Progenitor cell of endocrine pancreas (in vitro differentiated cells): ENCODE measurements around the gene FOXP1. TPM values are rescaled to one million over a fixed set of nuclear protein-coding genes. Genes with fewer than 3 reads are reported as not detected.
A peak's percentile ranks its signal among the peaks of the same experiment; 100 is the strongest.

Source experiments
- DNase-seq: peaks from one replicate; pipeline ENCODE4 v3.0.0; 2021; ENCODE audit warnings: low spot score; ENCODE audit not compliant: unreplicated experiment
- H3K27ac Mint-ChIP-seq: 2 replicates; pipeline ENCODE4 v1.8.0; 2021; ENCODE audit warnings: mild to moderate bottlenecking, moderate library complexity, mixed read lengths
- H3K27me3 Mint-ChIP-seq: 2 replicates; pipeline ENCODE4 v1.8.0; 2021; ENCODE audit warnings: mixed read lengths
- H3K36me3 Mint-ChIP-seq: 2 replicates; pipeline ENCODE4 v1.8.0; 2022; ENCODE audit warnings: mixed read lengths; ENCODE audit not compliant: insufficient read depth
- H3K4me1 Mint-ChIP-seq: 2 replicates; pipeline ENCODE4 v1.8.0; 2021; ENCODE audit warnings: low read depth, mixed read lengths
- H3K4me3 Mint-ChIP-seq: 2 replicates; pipeline ENCODE4 v1.8.0; 2021; ENCODE audit warnings: low read depth, mild to moderate bottlenecking, moderate library complexity, mixed read lengths
- H3K9me3 Mint-ChIP-seq: 2 replicates; pipeline ENCODE4 v1.8.0; 2021; ENCODE audit warnings: low read depth, mixed read lengths
- CTCF ChIP-seq: fragments of 200-600 bp; sonication (generic); IDR thresholded peaks from one replicate; pipeline ENCODE4 v1.5.0; 2021; ENCODE audit warnings: antibody characterized with exemption, mild to moderate bottlenecking; ENCODE audit not compliant: unreplicated experiment
- total RNA-seq: library from RNA; stranded (reverse); gene quantifications from 2 replicates; pipeline ENCODE4 v1.2.1, GENCODE V29; 2021

Gene FOXP1
- total RNA-seq, 1 donor from 2014 or later: 242 TPM

DNA sequence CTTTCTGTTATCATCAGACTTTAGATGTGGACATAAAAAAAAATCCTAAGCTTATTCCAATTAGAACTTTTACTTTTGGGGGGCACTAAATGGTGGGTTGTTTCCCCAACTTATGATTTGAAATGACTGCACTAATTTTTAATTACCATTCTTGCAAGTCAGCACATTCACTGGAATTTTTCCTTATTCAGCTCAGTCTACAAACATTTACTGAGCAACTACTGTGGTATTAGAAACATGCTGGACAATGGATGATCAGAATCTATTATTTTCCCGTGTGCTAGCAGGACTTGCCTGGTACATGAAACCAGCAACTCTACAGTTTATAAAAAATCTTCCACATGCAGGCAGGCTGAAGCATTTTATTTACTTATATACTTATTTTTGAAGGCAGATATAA is 273.6 kb downstream of the FOXP1 start:
- peak overlapping the region; percentile 73 for H3K27ac Mint-ChIP-seq
- no peaks in the 10 kb centered on the region for H3K9me3 Mint-ChIP-seq
- H3K4me3 Mint-ChIP-seq: no peak overlapping the region
- H3K36me3 Mint-ChIP-seq: peaks cover 9% of the 10 kb centered on the region
- peaks cover 43% of the 10 kb centered on the region for H3K4me1 Mint-ChIP-seq
- no peaks in the 10 kb centered on the region for H3K27me3 Mint-ChIP-seq
- DNase-seq: no peak
- TF ChIP-seq CTCF: no peak

GRCh38 chr3:71309342-71309741 is 274.2 kb downstream of the FOXP1 start:
- Mint-ChIP-seq H3K4me3 (no peak overlapping the region), H3K36me3 (peaks cover 9% of the 10 kb centered on the region), H3K27ac (peak overlapping the region; percentile 73), H3K4me1 (peaks cover 44% of the 10 kb centered on the region), H3K27me3 (no peaks in the 10 kb centered on the region), H3K9me3 (no peaks in the 10 kb centered on the region)
- no peak for DNase-seq
- no peak for TF ChIP-seq CTCF

DNA sequence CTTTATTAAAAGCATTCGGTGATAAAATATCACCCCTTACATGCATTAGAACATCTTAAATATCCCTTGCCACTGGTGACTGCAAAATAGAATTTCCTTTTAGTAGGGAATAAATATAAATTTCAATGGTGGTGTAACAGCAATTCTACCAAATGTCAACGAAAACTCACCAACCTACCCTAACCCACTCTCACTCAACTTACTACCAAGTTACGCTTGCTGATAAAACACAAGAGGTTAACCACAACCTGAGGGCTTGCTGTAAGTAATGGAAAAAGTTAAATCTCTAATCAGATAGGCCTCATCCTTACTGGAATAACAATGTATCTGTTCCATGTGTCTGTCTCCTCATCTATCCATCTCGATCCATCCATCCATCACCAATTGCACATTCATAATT is 274.7 kb downstream of the FOXP1 start:
- H3K4me1 Mint-ChIP-seq: peaks cover 49% of the 10 kb centered on the region
- peaks cover 9% of the 10 kb centered on the region for H3K36me3 Mint-ChIP-seq
- no peak for DNase-seq
- TF ChIP-seq CTCF: no peak
- no peaks in the 10 kb centered on the region for H3K27me3 Mint-ChIP-seq
- H3K9me3 Mint-ChIP-seq: no peaks in the 10 kb centered on the region
- no peak overlapping the region for H3K27ac Mint-ChIP-seq
- H3K4me3 Mint-ChIP-seq: no peak overlapping the region

- Mint-ChIP-seq H3K36me3 (peaks cover 9% of the 10 kb centered on the region), H3K27ac (peak overlapping the region; percentile 76), H3K4me3 (no peak overlapping the region), H3K4me1 (peaks cover 55% of the 10 kb centered on the region), H3K9me3 (no peaks in the 10 kb centered on the region), H3K27me3 (no peaks in the 10 kb centered on the region)
- TF ChIP-seq CTCF: no peak
- DNase-seq: no peak
Observed at GRCh38 chr3:71307991-71308697, 275.4 kb downstream of the FOXP1 start.

DNA sequence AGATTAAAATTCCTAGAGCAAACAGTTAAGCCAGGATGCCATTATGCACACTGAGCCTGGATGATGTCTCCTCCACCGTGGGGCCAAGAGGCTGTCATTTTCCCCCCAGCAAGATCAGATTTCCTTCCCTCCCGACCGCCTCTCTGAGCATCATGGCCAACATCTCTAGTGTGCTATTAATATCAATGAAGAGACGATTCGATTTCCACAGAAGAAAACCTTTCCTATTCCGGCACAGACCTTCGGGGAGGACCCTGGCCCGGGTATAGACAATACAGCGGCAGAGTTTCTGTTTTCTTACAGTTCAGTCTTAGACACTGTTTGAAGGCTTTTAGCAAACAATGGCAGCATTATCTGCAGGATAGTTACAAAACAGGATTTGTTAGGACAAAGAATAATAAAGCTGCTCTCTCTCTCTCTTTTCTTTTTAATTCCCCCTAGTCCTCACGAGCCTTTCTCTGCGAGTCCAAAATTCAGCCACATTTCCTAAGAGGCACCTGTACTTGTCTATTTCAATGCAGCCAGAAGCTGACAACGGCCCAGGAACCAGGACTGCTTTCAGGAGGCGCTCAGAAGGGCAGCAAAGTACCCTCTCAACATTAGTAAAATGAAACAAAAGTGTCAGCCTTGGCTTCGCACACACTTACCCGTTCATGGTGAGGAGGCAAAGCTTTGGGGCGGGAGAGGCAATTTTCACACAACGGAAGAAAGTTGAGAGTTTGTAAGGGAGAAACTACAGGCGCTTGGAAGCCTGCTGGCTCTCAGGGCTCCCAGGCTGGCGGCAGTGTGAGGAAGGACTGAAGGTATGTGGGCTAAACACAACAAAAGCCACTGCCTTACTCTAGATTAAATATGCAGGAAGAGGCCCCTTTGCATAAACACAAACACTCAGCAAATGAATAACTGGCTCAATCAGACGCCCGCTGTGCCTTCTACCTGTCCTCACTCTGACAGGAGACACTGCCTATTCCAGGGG is 278.0 kb downstream of the FOXP1 start:
- peak; percentile 14 for DNase-seq
- peaks cover 74% of the 10 kb centered on the region for H3K4me1 Mint-ChIP-seq
- H3K27me3 Mint-ChIP-seq: no peaks in the 10 kb centered on the region

More for the DNA sequence above, 278.0 kb downstream of the FOXP1 start:
- Mint-ChIP-seq H3K27ac (peak overlapping the region; percentile 97), H3K9me3 (no peaks in the 10 kb centered on the region), H3K36me3 (peaks cover 2% of the 10 kb centered on the region), H3K4me3 (peak overlapping the region; percentile 86)
- no peak for TF ChIP-seq CTCF
